GM12892 (cell line): ENCODE data around the gene TRIM37.

ENCODE experiments used
- POLR2A ChIP-seq: IDR thresholded peaks from 2 replicates; pipeline ENCODE4 v1.6.1; 2011; ENCODE audit warnings: low read depth, low read length, control low read depth
- POLR2AphosphoS5 ChIP-seq: IDR thresholded peaks from 2 replicates; pipeline ENCODE4 v1.6.1; 2011; ENCODE audit warnings: low read depth, low read length, control low read depth

DNA sequence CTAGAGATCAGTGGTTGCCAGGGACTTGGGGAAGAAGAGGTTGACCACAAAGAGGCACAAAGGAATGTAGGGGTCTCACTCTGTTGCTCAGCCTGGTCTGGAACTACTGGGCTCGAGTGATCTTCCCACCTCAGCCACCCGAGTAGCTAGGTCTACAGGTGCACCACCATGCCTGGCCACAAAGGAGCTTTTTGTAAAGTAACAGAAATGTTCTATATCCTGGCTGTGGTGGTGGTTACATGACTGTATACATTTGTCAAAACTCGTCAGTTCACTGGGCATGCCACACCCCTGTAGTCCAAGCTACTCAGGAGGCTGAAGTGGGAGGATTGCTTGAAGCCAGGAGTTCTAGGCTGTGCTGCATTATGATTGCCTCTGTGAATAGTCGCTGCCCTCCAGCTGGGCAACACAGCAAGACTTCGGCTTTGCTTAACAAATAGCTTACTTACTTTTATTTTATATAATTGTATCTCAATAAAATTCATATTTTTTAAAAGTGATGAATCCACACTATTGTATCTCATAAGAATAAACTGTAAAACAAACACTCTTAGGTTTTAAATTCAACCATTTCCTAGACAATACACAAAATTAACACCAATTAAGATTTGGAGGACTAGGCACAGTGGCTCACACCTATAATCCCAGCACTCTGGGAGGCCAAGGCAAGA is 43.3 kb upstream of the TRIM37 start:
- TF ChIP-seq POLR2A = no peak
- no peak for TF ChIP-seq POLR2AphosphoS5
